Activated B cell treated with CpG ODN at 0.5 μM for 24 hours (primary cell): ENCODE measurements around the gene TMEM164. TPM values are rescaled to one million over a fixed set of nuclear protein-coding genes. Genes with fewer than 3 reads are reported as not detected.
A peak's percentile ranks its signal among the peaks of the same experiment; 100 is the strongest.

Experiments used
- ATAC-seq: fragments of 200-7000 bp; cut with Tn5 transposase; one replicate; pipeline ENCODE4 v1.10.0; 2021; ENCODE audit warnings: low read depth, mild to moderate bottlenecking, moderate library complexity
- CTCF ChIA-PET: fragments of 350-600 bp; sonication (Branson Sonifier 250); formaldehyde crosslinking; loops from one replicate; lab custom pipeline; 2021; ENCODE audit warnings: antibody characterized with exemption; lab: Charles Lee
- POLR2A ChIA-PET: fragments of 350-600 bp; sonication (Branson Sonifier 250); formaldehyde crosslinking; loops from one replicate; lab custom pipeline; 2021; ENCODE audit warnings: antibody characterized with exemption; lab: Charles Lee
- DNase-seq: peaks from one replicate; pipeline ENCODE4 v3.0.0; 2022
- H3K27ac Mint-ChIP-seq: one replicate; pipeline ENCODE4 v1.8.0; 2020; ENCODE audit warnings: mixed read lengths
- H3K27me3 Mint-ChIP-seq: one replicate; pipeline ENCODE4 v1.8.0; 2021; ENCODE audit warnings: mixed read lengths
- H3K36me3 Mint-ChIP-seq: one replicate; pipeline ENCODE4 v1.8.0; 2021; ENCODE audit warnings: low read depth, mixed read lengths
- H3K4me1 Mint-ChIP-seq: one replicate; pipeline ENCODE4 v1.8.0; 2021; ENCODE audit warnings: mixed read lengths
- H3K4me3 Mint-ChIP-seq: one replicate; pipeline ENCODE4 v1.8.0; 2020; ENCODE audit warnings: mild to moderate bottlenecking, mixed read lengths
- H3K9me3 Mint-ChIP-seq: one replicate; pipeline ENCODE4 v1.8.0; 2020; ENCODE audit warnings: mixed read lengths
- intact Hi-C: fragments of 100-400 bp; cut with micrococcal nuclease; formaldehyde crosslinking; loops from one replicate; pipeline ENCODE4 v1.15.1; 2024
- total RNA-seq: library from RNA; stranded (reverse); gene quantifications from 2 replicates; pipeline ENCODE4 v1.2.3, GENCODE V29; 2022
- TF ChIP-seq, protein P1 (sequence below): fragments of 200-600 bp; IDR thresholded peaks from one replicate; pipeline ENCODE4 v1.8.0; 2022; ENCODE audit warnings: antibody characterized with exemption, mild to moderate bottlenecking

Gene TMEM164
- total RNA-seq, 1 donor from 2014 or later = 21.8 TPM

DNA sequence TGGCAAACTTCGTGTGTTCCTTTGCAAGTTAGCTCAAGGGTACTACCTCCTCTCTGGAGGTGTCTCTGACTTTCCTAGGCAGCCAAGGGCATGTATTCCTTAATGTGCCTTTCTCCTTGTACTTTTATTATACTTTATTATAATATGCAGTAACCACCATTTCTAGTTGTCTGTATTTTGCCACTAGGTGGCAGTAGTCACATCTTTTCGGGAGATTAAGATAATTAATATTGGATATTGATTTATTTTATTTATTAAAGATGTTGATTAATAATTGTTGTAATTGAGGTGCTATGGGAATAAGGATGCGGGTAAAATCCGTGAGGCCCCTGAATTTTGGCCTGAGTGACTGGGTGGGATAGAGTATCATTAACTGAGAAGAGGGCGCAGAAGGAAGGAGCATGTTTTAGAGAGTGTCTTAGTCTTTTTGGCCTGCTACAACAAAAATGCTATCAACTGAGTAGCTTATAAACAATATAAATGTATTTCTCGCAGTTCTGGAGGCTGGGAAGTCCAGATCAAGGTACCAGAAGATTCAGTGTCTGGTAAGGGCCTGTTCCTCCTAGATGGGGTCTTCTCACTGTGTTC, 153.3 kb downstream of the TMEM164 start:
- no peak for DNase-seq
- Mint-ChIP-seq H3K9me3 (no peaks in the 10 kb centered on the region), H3K4me1 (peaks cover 13% of the 10 kb centered on the region), H3K27ac (no peak overlapping the region), H3K4me3 (no peak overlapping the region), H3K36me3 (peaks cover 5% of the 10 kb centered on the region), H3K27me3 (no peaks in the 10 kb centered on the region)
- POLR2A ChIA-PET = no interaction called here
- CTCF ChIA-PET = interaction anchor here (1.0 to 8.8 kb wide), 5 partner anchors 9 to 262 kb away, joined by 3 to 213 read pairs (median 5); no protein-coding TSS in a partner anchor
- intact Hi-C loops = loop anchor here (1.0 to 2.0 kb wide), 3 partner anchors 252 to 691 kb away; no protein-coding TSS in a partner anchor
- ATAC-seq = no peak
- TF ChIP-seq, protein P1, sequence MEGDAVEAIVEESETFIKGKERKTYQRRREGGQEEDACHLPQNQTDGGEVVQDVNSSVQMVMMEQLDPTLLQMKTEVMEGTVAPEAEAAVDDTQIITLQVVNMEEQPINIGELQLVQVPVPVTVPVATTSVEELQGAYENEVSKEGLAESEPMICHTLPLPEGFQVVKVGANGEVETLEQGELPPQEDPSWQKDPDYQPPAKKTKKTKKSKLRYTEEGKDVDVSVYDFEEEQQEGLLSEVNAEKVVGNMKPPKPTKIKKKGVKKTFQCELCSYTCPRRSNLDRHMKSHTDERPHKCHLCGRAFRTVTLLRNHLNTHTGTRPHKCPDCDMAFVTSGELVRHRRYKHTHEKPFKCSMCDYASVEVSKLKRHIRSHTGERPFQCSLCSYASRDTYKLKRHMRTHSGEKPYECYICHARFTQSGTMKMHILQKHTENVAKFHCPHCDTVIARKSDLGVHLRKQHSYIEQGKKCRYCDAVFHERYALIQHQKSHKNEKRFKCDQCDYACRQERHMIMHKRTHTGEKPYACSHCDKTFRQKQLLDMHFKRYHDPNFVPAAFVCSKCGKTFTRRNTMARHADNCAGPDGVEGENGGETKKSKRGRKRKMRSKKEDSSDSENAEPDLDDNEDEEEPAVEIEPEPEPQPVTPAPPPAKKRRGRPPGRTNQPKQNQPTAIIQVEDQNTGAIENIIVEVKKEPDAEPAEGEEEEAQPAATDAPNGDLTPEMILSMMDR = no peak

DNA sequence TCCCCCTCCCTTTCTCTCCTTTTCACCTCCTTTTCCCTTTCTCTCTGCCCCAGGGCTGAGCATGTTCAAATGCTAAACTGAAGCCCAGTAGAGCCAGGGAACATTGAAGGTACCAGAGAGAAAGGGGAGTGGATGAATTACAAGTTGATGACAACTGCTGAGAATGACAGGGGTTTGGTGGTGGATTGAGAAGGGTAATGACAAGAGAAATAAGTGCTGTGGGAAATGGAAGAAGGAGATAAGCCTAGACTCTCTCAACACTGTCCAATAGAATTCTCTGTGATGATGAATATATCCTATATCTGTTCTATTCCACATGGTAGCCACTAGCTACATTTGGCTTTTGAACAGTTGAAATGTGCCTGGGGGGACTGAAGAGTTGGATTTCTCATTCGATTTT, 154.5 kb downstream of the TMEM164 start:
- Mint-ChIP-seq H3K4me1 (peaks cover 13% of the 10 kb centered on the region), H3K9me3 (no peaks in the 10 kb centered on the region), H3K27me3 (no peaks in the 10 kb centered on the region), H3K27ac (no peak overlapping the region), H3K4me3 (no peak overlapping the region), H3K36me3 (peaks cover 5% of the 10 kb centered on the region)
- ATAC-seq (no peak), DNase-seq (no peak)
- ChIA-PET POLR2A (no interaction called here), CTCF (interaction anchor here (1.1 to 8.8 kb wide), 4 partner anchors 10 to 260 kb away, joined by 3 to 213 read pairs (median 29); no protein-coding TSS in a partner anchor)
- intact Hi-C loops = loop anchor here (2.0 kb wide), 1 partner anchor 689 kb away; no protein-coding TSS in a partner anchor
- TF ChIP-seq, protein P1 = no peak

DNA sequence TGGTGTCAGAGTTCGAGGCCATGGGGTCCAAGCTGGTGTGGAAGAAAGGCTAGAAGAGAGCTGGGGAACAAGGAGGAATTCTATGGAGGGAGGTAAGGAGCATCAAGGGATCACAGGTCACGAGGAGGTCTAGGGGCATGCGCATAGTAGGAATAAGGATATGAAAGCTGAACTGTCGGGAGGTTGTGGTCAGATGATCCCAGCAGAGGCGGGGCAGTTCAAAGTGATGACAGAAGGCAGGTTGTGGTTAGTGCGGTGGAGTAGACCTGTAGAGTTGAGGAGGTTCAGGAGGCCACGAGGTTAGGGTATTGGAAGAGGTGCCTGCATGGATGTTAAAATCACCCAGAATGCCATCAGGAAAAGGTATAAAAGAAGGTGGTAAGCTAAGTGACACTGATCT, 156.3 kb downstream of the TMEM164 start:
- Mint-ChIP-seq H3K4me1 (peaks cover 13% of the 10 kb centered on the region), H3K4me3 (no peak overlapping the region), H3K27ac (peak overlapping the region; percentile 22), H3K27me3 (no peaks in the 10 kb centered on the region), H3K36me3 (peaks cover 5% of the 10 kb centered on the region), H3K9me3 (no peaks in the 10 kb centered on the region)
- TF ChIP-seq, protein P1 = no peak
- no peak for ATAC-seq
- intact Hi-C loops = no loop called here
- CTCF ChIA-PET = interaction anchor here (1.1 to 8.8 kb wide), 7 partner anchors 9 to 265 kb away, joined by 3 to 213 read pairs (median 6); no protein-coding TSS in a partner anchor
- no peak for DNase-seq
- POLR2A ChIA-PET = no interaction called here

DNA sequence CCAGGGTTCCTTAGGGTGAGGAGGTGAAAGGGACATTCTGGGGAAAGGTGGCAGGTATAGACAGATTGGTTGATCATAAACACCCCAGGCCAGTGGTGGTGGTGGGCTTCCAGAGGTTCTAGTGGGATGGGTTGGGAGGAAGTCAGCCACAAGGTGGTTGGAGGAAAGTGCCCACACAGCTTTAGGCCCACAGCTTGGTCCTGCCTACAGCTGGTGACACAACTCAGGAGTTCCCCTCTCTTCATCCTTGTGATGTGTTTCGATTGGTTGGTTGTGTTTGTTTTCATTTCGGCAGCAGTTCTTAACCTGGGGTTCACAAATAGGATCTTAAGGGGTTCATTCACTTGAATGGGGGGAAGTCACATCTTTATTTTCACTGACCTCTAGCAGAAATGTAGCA, 157.0 kb downstream of the TMEM164 start:
- ChIA-PET POLR2A (no interaction called here), CTCF (interaction anchor here (0.8 to 8.8 kb wide), 9 partner anchors 12 to 687 kb away, joined by 3 to 213 read pairs (median 6); no protein-coding TSS in a partner anchor)
- H3K36me3 Mint-ChIP-seq = peaks cover 5% of the 10 kb centered on the region
- no peak overlapping the region for H3K4me3 Mint-ChIP-seq
- H3K4me1 Mint-ChIP-seq = peaks cover 13% of the 10 kb centered on the region
- H3K27ac Mint-ChIP-seq = peak overlapping the region; percentile 22
- TF ChIP-seq, protein P1 = no peak
- no peaks in the 10 kb centered on the region for H3K27me3 Mint-ChIP-seq
- intact Hi-C loops = loop anchor here (1.0 kb wide), 2 partner anchors 248 to 253 kb away; no protein-coding TSS in a partner anchor
- DNase-seq (no peak), ATAC-seq (no peak)
- no peaks in the 10 kb centered on the region for H3K9me3 Mint-ChIP-seq

DNA sequence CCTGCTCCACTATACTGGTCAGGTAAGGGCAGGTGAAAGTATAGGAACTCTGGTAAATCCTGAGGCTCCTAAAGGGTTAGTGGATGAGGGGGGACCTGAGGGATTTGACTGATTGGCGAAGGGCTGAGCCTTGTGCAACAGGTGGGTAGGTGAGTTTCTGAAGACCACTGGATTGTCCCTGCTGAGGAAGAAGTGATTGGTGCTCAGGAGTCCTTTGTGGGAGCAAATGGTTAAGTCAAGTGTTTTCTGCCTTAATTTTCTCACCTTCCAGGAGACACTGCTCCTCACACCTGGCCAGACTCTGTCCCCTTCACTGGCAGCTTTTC, 158.4 kb downstream of the TMEM164 start:
- peaks cover 2% of the 10 kb centered on the region for H3K36me3 Mint-ChIP-seq
- intact Hi-C loops = no loop called here
- DNase-seq (no peak), ATAC-seq (no peak)
- no peak overlapping the region for H3K4me3 Mint-ChIP-seq
- ChIA-PET POLR2A (no interaction called here), CTCF (interaction anchor here (0.8 to 8.8 kb wide), 10 partner anchors 11 to 686 kb away, joined by 3 to 213 read pairs (median 6); no protein-coding TSS in a partner anchor)
- no peaks in the 10 kb centered on the region for H3K9me3 Mint-ChIP-seq
- H3K27me3 Mint-ChIP-seq = no peaks in the 10 kb centered on the region
- H3K27ac Mint-ChIP-seq = no peak overlapping the region
- TF ChIP-seq, protein P1 = no peak
- H3K4me1 Mint-ChIP-seq = peaks cover 13% of the 10 kb centered on the region
